Renal pelvis (tissue), 4 donors: ENCODE measurements around the gene RNF115. TPM values are rescaled to one million over a fixed set of nuclear protein-coding genes. Genes with fewer than 3 reads are reported as not detected.

Experiments used
- DNase-seq: peaks from one replicate; pipeline ENCODE4 v3.0.0-alpha.2; 2013
- polyA plus RNA-seq, 3 donors: library from polyadenylated mRNA; unstranded; fragments of 120-200 nt; gene quantifications; one replicate each; pipeline ENCODE4 v1.2.1, GENCODE V29; 2013; ENCODE audit not compliant: insufficient read length in 3 of 3

The RNF115 gene
- polyA plus RNA-seq, 3 donors: 12.4 to 21.9 (median 20.7) TPM

- DNase-seq: no peak
These were observed 117.7 kb downstream of the RNF115 start for GRCh38 chr1:145706086-145706664.

- no peak for DNase-seq
These were observed 118.3 kb downstream of the RNF115 start for GRCh38 chr1:145705622-145706021.

DNA sequence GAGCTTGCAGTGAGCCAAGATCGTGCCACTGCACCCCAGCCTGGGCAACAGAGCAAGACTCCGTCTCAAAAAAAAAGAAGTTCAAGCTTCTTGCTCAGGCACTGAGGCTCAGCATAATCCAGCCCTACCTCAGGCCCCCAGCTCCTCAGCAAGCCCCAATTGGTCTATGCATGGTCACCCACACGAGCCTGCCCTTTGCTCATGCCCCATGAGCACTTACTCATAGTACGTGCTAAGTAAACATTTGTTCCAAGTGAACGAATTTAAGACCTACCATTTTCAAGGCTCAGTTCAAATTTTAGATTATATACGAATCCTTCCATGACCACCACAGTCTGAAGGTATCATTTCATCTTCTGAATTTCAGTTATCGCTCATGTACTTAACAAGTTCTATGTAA is 121.1 kb downstream of the RNF115 start:
- no peak for DNase-seq

GRCh38 chr1:145702052-145702451 is 121.8 kb downstream of the RNF115 start:
- DNase-seq: no peak

DNA sequence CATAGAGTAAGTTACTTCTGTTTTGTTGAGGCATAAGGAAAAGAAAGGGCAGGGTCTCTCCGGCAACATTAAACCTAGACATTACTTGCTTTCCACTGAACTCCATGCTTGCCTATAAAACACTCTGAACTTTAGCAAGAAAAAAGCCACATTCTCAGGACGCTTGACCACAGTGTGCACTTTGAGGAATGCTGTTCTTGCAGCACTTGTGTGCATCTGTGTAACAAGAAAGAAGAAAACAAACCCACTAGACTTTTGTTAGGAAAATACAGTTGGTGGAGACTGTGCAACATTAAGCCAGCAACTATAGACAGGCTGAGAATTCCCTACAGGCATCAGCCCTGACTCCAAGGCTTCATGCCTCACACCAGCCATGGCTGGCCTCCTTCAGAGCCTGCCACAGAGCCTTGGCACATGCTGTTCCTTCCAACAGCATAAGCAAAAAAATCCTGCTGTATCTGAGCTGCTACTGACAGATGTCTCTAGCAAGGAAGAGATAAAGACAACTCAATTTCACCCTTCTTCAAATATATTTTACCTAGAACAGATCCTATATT is 122.5 kb downstream of the RNF115 start:
- DNase-seq: no peak

- no peak for DNase-seq
These were observed 127.3 kb downstream of the RNF115 start for GRCh38 chr1:145696630-145696960.

DNA sequence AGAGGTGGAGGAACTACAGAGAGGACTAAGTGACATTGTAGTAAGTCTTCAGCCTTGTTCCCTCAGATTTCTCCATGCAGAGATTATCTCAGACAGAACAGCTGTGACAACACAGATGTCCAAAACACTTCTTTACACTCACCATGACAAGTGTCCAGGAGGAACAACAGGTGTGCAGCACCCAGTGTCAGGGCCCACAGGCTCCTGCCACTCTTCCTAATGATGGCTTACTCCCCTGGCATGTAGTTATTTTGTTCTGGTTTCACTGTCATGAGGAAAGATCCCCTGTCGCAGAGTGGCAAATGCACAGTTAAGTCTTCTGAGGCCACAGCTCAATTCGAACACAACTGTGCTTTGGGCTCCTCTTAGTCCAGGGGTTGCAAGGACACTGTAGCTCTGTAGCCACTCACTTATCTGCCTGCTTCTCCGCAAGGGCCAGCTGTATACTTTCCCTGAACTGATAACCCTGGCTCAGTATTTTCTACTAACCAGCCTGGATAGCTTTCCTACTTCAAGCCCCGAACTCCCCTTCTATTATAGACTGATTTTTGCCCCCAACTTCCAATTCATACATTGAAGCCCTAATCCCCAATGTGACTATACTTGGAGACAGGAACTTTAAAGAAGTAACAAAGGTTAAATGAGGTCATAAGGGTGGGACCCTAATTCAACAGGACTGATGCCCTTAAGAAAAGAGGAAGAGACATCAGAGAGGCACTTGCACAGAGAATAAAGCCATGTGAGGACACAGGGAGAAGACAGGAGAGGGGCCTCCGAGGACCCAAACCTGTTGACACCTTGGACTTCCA is 127.9 kb downstream of the RNF115 start:
- no peak for DNase-seq

DNA sequence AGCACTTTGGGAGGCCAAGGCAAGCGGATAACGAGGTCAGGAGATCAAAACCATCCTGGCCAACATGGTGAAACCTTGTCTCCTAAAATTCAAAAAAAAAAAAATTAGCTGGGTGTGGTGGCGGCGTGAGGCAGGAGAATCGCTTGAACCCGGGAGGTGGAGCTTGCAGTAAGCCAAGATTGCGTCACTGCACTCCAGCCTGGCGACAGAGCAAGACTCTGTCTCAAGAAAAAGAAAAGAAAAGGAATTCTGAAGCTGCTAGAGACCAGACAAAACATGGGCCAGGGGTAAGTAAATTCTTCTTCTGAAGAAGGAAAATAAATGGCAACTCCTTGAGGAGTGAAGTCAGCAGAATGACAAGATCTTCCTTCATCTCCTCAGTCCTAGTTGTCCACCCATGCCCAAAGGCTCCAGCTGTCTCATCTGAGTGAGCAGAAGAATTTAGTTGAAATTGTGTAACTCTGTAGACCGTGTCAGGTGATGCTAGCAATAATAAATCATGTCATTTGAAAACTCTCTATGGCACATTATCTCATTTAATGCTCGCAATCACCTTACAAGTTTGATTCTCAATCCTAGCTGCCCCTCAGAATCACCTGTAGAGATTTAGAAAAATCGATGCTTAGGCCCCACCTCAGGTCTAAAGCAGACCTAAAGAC is 131.0 kb downstream of the RNF115 start:
- no peak for DNase-seq

GRCh38 chr1:145690587-145691558 is 133.0 kb downstream of the RNF115 start:
- no peak for DNase-seq

DNA sequence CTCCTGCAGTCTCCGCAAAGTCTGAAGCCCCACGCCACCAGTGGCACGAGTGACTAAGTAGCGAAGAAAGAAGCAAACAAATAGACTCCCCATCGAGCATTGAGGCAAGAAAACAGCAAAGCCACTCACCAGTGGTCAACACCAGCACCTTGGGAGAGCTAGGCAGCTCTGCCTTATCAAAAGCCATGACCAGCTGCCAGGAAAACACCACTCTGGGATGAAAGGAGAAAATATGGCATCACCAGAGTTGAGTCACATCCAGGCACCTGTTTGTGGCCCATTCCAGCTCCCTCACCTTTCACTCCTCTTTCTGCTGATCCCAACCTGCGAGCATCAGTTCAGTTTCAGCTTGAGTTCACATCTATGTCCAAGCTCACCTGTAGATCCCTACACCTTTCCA is 134.0 kb downstream of the RNF115 start:
- DNase-seq: no peak

DNA sequence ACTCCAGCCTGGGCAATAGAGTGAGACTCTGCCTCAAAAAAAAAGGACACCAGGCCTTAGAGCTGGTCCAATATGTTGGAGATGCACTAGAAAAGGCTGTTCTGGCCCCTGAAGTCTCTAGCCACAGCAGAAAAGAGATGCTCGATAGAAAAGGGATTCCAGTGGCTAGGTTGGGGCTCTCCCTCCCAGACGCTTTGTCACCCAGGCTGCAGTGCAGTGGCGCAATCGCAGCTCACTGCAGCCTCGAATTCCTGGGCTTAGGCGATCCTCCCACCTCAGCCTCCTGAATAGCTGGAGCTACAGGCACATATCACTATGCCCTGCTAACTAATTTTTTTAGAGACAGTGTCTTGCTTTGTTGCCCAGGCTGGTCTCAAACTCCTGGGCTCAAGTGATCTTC is 135.0 kb downstream of the RNF115 start:
- DNase-seq: no peak

Other genes with a start within 250 kb of the RNF115 start
- 10 to 100 TPM; 39.7 to 47.1 (median 41.7) TPM for gene GPR89A, start 216.1 kb downstream of the RNF115 start, polyA plus RNA-seq
- gene PDZK1, start 116.7 kb downstream of the RNF115 start, polyA plus RNA-seq: 100 to 1,000 TPM; 179 to 244 (median 186) TPM
- gene CD160, start 104.6 kb downstream of the RNF115 start, polyA plus RNA-seq: 1 to 10 TPM; 1.0 to 4.1 (median 2.6) TPM
- gene POLR3C, start 105 bp upstream of the RNF115 start, polyA plus RNA-seq: 10 to 100 TPM; 35.9 to 41.3 (median 39.5) TPM
- 1 to 10 TPM; 6.5 to 9.1 (median 8.0) TPM for gene NUDT17, start 21.5 kb upstream of the RNF115 start, polyA plus RNA-seq
- gene PIAS3, start 35.0 kb upstream of the RNF115 start, polyA plus RNA-seq: 10 to 100 TPM; 52.5 to 59.6 (median 55.4) TPM
- gene ANKRD35, start 61.8 kb upstream of the RNF115 start, polyA plus RNA-seq: 1 to 10 TPM; 2.6 to 2.8 (median 2.7) TPM
- 1 to 10 TPM in 2 of 3 donors, under 1 TPM in 1; 0.61 to 2.3 (median 1.4) TPM for gene ITGA10, start 86.0 kb upstream of the RNF115 start, polyA plus RNA-seq
- gene PEX11B, start 94.6 kb upstream of the RNF115 start, polyA plus RNA-seq: 10 to 100 TPM; 49.4 to 59.3 (median 56.8) TPM
- 100 to 1,000 TPM; 179 to 211 (median 202) TPM for gene RBM8A, start 103.4 kb upstream of the RNF115 start, polyA plus RNA-seq
- 10 to 100 TPM; 21.5 to 22.8 (median 22.0) TPM for gene LIX1L, start 133.9 kb upstream of the RNF115 start, polyA plus RNA-seq
- gene ANKRD34A, start 140.5 kb upstream of the RNF115 start, polyA plus RNA-seq: under 1 TPM; 0.64 to 0.79 (median 0.77) TPM
- 10 to 100 TPM; 32.3 to 35.7 (median 34.5) TPM for gene POLR3GL, start 140.6 kb upstream of the RNF115 start, polyA plus RNA-seq
- gene TXNIP, start 172.5 kb upstream of the RNF115 start, polyA plus RNA-seq: 100 to 1,000 TPM; 465 to 546 (median 519) TPM
- under 1 TPM in 2 of 3 donors, not detected in 1; 0.34 to 0.46 TPM for gene HJV, start 197.6 kb upstream of the RNF115 start, polyA plus RNA-seq